ENCODE results near the gene ACRBP. TPM values are rescaled to one million over a fixed set of nuclear protein-coding genes. Genes with fewer than 3 reads are reported as not detected.

The ACRBP gene
- total and polyA plus RNA-seq, 2 donors (not counting 3 experiments of a cell fraction or from before 2014, with no cell fraction given) = 1.3 to 5.7 TPM

DNA sequence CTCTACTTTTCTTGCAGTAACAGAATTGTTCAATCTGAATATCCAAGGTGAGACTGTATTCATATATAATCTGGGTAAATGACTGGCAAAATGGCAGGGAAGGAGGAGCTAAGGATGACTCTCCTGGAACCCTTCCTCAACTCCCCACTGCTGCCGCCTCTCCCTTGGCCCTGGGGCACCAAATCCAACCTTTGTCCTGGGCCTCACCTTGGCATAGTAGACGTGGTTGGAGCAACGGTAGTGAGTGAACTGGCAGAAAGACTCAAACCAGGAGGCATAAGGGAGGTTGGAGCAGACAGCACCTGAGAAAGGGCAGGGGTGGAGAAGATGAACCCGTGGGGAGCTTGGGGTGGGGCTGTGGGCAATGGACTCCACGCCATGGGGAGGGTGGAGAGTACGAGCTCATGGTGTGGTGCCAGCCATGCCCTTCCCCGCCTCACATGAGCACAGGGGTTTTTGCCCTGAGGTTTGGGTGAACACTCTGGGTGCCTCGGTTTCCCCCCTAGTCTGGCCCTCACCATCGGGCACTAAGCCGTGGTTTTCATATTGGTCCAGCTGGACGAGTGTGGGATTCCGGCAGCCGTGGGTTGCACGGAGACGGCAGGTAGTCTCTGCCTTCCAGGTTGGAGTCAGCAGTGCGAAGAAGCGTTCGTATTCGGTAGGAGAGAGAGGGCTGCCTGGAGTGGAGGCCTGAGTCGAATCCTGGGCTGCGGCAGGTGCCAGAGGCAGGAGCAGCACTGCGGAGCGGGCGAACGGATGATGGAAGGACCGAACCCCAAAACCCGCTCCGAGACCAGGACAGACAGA, 753 bp downstream of the ACRBP start:
- Histone ChIP-seq H3K9ac (replicated peaks; ENCODE audit: extremely low read depth, insufficient read depth, low read length) (no peak overlapping the region), H3K27me3 (ENCODE audit: control insufficient read depth in 2 of 2, insufficient read depth in 2 of 2, low read length in 2 of 2) (no peaks in the 10 kb centered on the region), H3K4me3 (replicated peaks in 1 of 3; ENCODE audit: insufficient read depth in 1 of 3, low read depth in 1 of 3, low read length in 3 of 3) (peak overlapping the region; percentile 31 to 56 (median 48)), H3K4me2 (ENCODE audit: insufficient read depth, low read length) (peak overlapping the region; percentile 56), H2AFZ (ENCODE audit: low read depth, low read length) (peak overlapping the region; percentile 77), H3K9me1 (replicated peaks; ENCODE audit: control insufficient read depth, extremely low read depth, insufficient read depth, low read length) (no peaks in the 10 kb centered on the region), H3K9me3 (replicated peaks; ENCODE audit: control insufficient read depth, insufficient read depth, low read length) (no peaks in the 10 kb centered on the region), H3K4me1 (ENCODE audit: control insufficient read depth, extremely low read depth, insufficient read depth, low read length) (peaks cover 3% of the 10 kb centered on the region), H3K36me3 (ENCODE audit: control insufficient read depth in 2 of 2, extremely low read depth in 1 of 2, insufficient read depth in 2 of 2, low read length in 2 of 2) (peaks cover 2 to 12% of the 10 kb centered on the region in 2 experiments), H3K79me2 (ENCODE audit: control insufficient read depth, insufficient read depth, low read length) (no peaks in the 10 kb centered on the region), H4K20me1 (replicated peaks; ENCODE audit: control insufficient read depth, extremely low read depth, insufficient read depth, low read length) (no peaks in the 10 kb centered on the region), H3K27ac (ENCODE audit: insufficient read depth, low read depth, low read length) (no peak overlapping the region)
- POLR2A ChIA-PET = no interaction called here
- FAIRE-seq (peak; percentile 12), DNase-seq (ENCODE audit: low read depth, low spot score) (no peak)
- intact Hi-C loops (cut with micrococcal nuclease) (loop anchor here (1.0 to 2.0 kb wide), 2 partner anchors 16 to 28 kb away; partner anchors contain the start of gene ING4), dilution Hi-C loops (cut with MboI; ENCODE audit: extremely low pct_ligation_motif_present, low sequenced_read_pairs) (no loop called here)
- no peak for TF ChIP-seq FOS (IDR thresholded peaks at IDR 0.05; ENCODE audit: borderline replicate concordance, insufficient read depth, low read length)
- TF ChIP-seq GATA2 (IDR thresholded peaks at IDR 0.05; ENCODE audit: insufficient read depth, insufficient read length, low read depth, low read length) = no peak
- no peak for TF ChIP-seq JUN (IDR thresholded peaks at IDR 0.05; ENCODE audit: borderline replicate concordance, insufficient read depth, insufficient read length, low read depth)
- TF ChIP-seq EZH2 (IDR thresholded peaks at IDR 0.05; ENCODE audit: borderline replicate concordance, low read depth, low read length, severe bottlenecking) = no peak
- TF ChIP-seq, protein P1, sequence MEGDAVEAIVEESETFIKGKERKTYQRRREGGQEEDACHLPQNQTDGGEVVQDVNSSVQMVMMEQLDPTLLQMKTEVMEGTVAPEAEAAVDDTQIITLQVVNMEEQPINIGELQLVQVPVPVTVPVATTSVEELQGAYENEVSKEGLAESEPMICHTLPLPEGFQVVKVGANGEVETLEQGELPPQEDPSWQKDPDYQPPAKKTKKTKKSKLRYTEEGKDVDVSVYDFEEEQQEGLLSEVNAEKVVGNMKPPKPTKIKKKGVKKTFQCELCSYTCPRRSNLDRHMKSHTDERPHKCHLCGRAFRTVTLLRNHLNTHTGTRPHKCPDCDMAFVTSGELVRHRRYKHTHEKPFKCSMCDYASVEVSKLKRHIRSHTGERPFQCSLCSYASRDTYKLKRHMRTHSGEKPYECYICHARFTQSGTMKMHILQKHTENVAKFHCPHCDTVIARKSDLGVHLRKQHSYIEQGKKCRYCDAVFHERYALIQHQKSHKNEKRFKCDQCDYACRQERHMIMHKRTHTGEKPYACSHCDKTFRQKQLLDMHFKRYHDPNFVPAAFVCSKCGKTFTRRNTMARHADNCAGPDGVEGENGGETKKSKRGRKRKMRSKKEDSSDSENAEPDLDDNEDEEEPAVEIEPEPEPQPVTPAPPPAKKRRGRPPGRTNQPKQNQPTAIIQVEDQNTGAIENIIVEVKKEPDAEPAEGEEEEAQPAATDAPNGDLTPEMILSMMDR (IDR thresholded peaks at IDR 0.05; ENCODE audit: extremely low read depth in 1 of 2, insufficient read depth in 1 of 2, low read depth in 1 of 2, low read length in 2 of 2) = no peak
- TF ChIP-seq POLR2A (IDR thresholded peaks at IDR 0.05; ENCODE audit: low read depth, low read length) = no peak
- TF ChIP-seq, protein P2, sequence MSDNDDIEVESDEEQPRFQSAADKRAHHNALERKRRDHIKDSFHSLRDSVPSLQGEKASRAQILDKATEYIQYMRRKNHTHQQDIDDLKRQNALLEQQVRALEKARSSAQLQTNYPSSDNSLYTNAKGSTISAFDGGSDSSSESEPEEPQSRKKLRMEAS (IDR thresholded peaks at IDR 0.05; ENCODE audit: insufficient read depth, insufficient read length) = no peak
- no peak for TF ChIP-seq POLR2AphosphoS5 (IDR thresholded peaks at IDR 0.05; ENCODE audit: insufficient read depth, low read depth, low read length)
- no peak for TF ChIP-seq MYC (IDR thresholded peaks at IDR 0.05; ENCODE audit: low read depth, low read length)
- BruUV-seq (replicated peaks) = no TSS peak
- CTCF ChIA-PET = interaction anchor here (0.7 kb wide), 2 partner anchors 26 kb away, joined by 3 read pairs; no protein-coding TSS in a partner anchor
